ENCODE measurements around the gene NELFCD. TPM values are rescaled to one million over a fixed set of nuclear protein-coding genes. Genes with fewer than 3 reads are reported as not detected.

The NELFCD gene
- 48.4 and 50.1 TPM in 2 replicates for total RNA-seq

GRCh38 chr20:58980711-58981627 lies at the start of gene NELFCD:
TSS of gene NELFCD (plus strand) at chr20:58981256. CDS start at chr20:58981310, 54 bp downstream.

GRCh38 chr20:59006864-59007664 lies 26.0 kb downstream of the NELFCD start, which contains the start of gene CTSZ:
TSS of gene CTSZ (minus strand) at chr20:59007254. CDS start at chr20:59007128, 126 bp downstream.

GRCh38 chr20:59019217-59019616 lies 38.2 kb downstream of the NELFCD start, which contains the start of gene TUBB1:
TSS of gene TUBB1 (plus strand) at chr20:59019429. CDS start at chr20:59019523, 94 bp downstream.

GRCh38 chr20:59032023-59032712 lies 51.1 kb downstream of the NELFCD start, which contains the start of gene ATP5F1E:
TSS of gene ATP5F1E (minus strand) at chr20:59032335. CDS start at chr20:59032251, 84 bp downstream.

GRCh38 chr20:59042151-59042795 lies 61.2 kb downstream of the NELFCD start, which contains the start of gene PRELID3B:
TSS of gene PRELID3B (minus strand) at chr20:59042786. CDS start at chr20:59042730, 56 bp downstream.

Other genes with a start within 250 kb of the NELFCD start
- 0.56 and 1.2 TPM in 2 replicates for gene GNAS-AS1, start 130.4 kb upstream of the NELFCD start, total RNA-seq
- gene GNAS, start 128.5 kb upstream of the NELFCD start, total RNA-seq: 400 and 636 TPM in 2 replicates
- gene CTSZ, start 26.0 kb downstream of the NELFCD start, total RNA-seq: 297 and 334 TPM in 2 replicates
- under 0.01 and 0.06 TPM in 2 replicates for gene TUBB1, start 38.2 kb downstream of the NELFCD start, total RNA-seq
- 38.8 and 49.7 TPM in 2 replicates for gene ATP5F1E, start 51.1 kb downstream of the NELFCD start, total RNA-seq
- 92.1 and 97.8 TPM in 2 replicates for gene PRELID3B, start 61.5 kb downstream of the NELFCD start, total RNA-seq
- gene ZNF831, start 182.6 kb downstream of the NELFCD start, total RNA-seq: not detected in 2 replicates

Data from aortic smooth muscle cell (primary cell).